Progenitor cell of endocrine pancreas (in vitro differentiated cells): Measurements from ENCODE around the gene METTL1. TPM values are rescaled to one million over a fixed set of nuclear protein-coding genes. Genes with fewer than 3 reads are reported as not detected.

ENCODE experiments used
- DNase-seq: peaks from one replicate; pipeline ENCODE4 v3.0.0; 2021; ENCODE audit warnings: low spot score; ENCODE audit not compliant: unreplicated experiment
- H3K27ac Mint-ChIP-seq: 2 replicates; pipeline ENCODE4 v1.8.0; 2021; ENCODE audit warnings: mild to moderate bottlenecking, moderate library complexity, mixed read lengths
- H3K27me3 Mint-ChIP-seq: 2 replicates; pipeline ENCODE4 v1.8.0; 2021; ENCODE audit warnings: mixed read lengths
- H3K36me3 Mint-ChIP-seq: 2 replicates; pipeline ENCODE4 v1.8.0; 2022; ENCODE audit warnings: mixed read lengths; ENCODE audit not compliant: insufficient read depth
- H3K4me1 Mint-ChIP-seq: 2 replicates; pipeline ENCODE4 v1.8.0; 2021; ENCODE audit warnings: low read depth, mixed read lengths
- H3K4me3 Mint-ChIP-seq: 2 replicates; pipeline ENCODE4 v1.8.0; 2021; ENCODE audit warnings: low read depth, mild to moderate bottlenecking, moderate library complexity, mixed read lengths
- H3K9me3 Mint-ChIP-seq: 2 replicates; pipeline ENCODE4 v1.8.0; 2021; ENCODE audit warnings: low read depth, mixed read lengths
- CTCF ChIP-seq: fragments of 200-600 bp; sonication (generic); IDR thresholded peaks from one replicate; pipeline ENCODE4 v1.5.0; 2021; ENCODE audit warnings: antibody characterized with exemption, mild to moderate bottlenecking; ENCODE audit not compliant: unreplicated experiment
- total RNA-seq: library from RNA; stranded (reverse); gene quantifications from 2 replicates; pipeline ENCODE4 v1.2.1, GENCODE V29; 2021

Gene METTL1
- total RNA-seq, 1 donor from 2014 or later: 23.3 TPM

DNA sequence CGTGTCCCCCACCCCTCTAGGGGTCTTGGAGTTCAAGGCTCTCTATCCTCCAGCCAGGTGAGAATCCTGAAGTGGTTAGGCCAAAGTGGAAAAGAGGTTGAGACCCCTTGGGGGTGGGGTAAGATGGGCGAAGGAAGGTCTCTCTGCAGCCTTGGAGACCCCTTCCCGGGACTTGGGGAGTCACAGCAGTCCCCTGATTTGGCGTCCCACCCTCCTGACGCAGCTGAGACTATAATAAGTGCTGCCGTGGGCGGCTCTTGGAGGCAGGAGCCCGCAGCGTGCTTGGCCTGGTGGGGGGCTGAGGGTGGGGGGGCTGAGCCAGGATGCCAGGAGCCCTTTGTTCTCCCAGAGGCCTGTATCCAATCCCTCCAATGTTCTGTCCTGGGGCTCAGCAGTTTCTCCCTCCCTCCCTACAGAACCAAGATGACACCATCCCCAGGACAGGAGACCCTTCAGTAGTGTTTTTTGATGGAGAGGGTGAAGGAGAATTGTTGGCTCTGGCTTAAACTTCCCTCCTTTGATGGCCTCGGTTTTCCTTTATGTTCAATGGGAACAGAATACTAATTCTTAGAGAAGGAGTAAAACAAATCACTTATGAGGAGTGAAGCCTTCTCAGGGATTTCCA lies 31.9 kb downstream of the METTL1 start:
- no peaks in the 10 kb centered on the region for H3K36me3 Mint-ChIP-seq
- H3K4me1 Mint-ChIP-seq: peaks cover 15% of the 10 kb centered on the region
- no peak for DNase-seq
- H3K27me3 Mint-ChIP-seq: peaks cover 68% of the 10 kb centered on the region
- no peaks in the 10 kb centered on the region for H3K9me3 Mint-ChIP-seq
- no peak overlapping the region for H3K27ac Mint-ChIP-seq
- no peak for TF ChIP-seq CTCF
- H3K4me3 Mint-ChIP-seq: no peak overlapping the region

DNA sequence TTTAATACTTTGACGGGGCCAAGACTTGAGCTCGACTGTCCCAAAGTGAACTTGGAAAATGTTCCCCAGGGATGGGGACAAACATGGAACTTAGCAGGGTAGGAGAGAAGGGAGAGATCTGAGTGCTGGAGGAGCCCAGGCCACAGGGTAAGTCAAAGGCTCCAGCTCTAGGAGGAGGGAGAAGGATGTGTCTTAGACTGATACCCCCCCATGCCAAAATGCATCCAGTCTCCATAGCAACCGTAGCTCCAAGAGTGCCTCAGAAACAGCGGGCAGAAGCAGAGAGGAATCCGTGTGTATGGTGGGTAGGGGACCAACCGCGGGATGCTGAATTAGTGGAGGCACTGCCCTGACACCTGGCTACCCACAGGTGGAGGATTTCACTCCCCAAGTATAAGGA lies 32.5 kb downstream of the METTL1 start:
- DNase-seq: no peak
- Mint-ChIP-seq H3K9me3 (no peaks in the 10 kb centered on the region), H3K27me3 (peaks cover 74% of the 10 kb centered on the region), H3K4me3 (peak overlapping the region; percentile 65), H3K4me1 (peaks cover 21% of the 10 kb centered on the region), H3K36me3 (no peaks in the 10 kb centered on the region), H3K27ac (no peak overlapping the region)
- no peak for TF ChIP-seq CTCF

GRCh38 chr12:57738661-57739237 lies 33.2 kb downstream of the METTL1 start, which contains the start of gene AGAP2:
Gene AGAP2 (minus strand): TSS chr12:57738742. CDS start chr12:57738246, 496 bp downstream.
- Mint-ChIP-seq H3K27ac (no peak within 1 kb of the TSS), H3K4me3 (peak within 1 kb of the TSS; percentile 65), H3K36me3 (no peaks in the 10 kb centered on the region), H3K9me3 (no peaks in the 10 kb centered on the region), H3K4me1 (peaks cover 21% of the 10 kb centered on the region), H3K27me3 (peaks cover 75% of the 10 kb centered on the region)
- TF ChIP-seq CTCF: no peak
- no peak for DNase-seq

GRCh38 chr12:57737467-57738460 lies 34.1 kb downstream of the METTL1 start:
- no peaks in the 10 kb centered on the region for H3K36me3 Mint-ChIP-seq
- H3K27me3 Mint-ChIP-seq: peaks cover 78% of the 10 kb centered on the region
- no peak overlapping the region for H3K4me3 Mint-ChIP-seq
- H3K27ac Mint-ChIP-seq: no peak overlapping the region
- peak; percentile 31 for TF ChIP-seq CTCF
- H3K9me3 Mint-ChIP-seq: no peaks in the 10 kb centered on the region
- peaks cover 21% of the 10 kb centered on the region for H3K4me1 Mint-ChIP-seq
- DNase-seq: no peak
